ENCODE measurements around the gene GALR3. TPM values are rescaled to one million over a fixed set of nuclear protein-coding genes. Genes with fewer than 3 reads are reported as not detected.
A peak's percentile ranks its signal among the peaks of the same experiment; 100 is the strongest.

Gene GALR3
- total and polyA plus RNA-seq, 2 experiments from 2014 or later = 0.29 TPM; not detected in 1

GRCh38 chr22:37816543-37817180, 6.5 kb upstream of the GALR3 start:
- WGBS (ENCODE audit: low lambda C conversion rate, missing lambda C conversion rate) = 89% methylated on average over 23 of the region's 23 CpGs
- Histone ChIP-seq H3K79me2 (no peaks in the 10 kb centered on the region), H3K9me3 (ENCODE audit: low read depth) (no peaks in the 10 kb centered on the region), H2AFZ (no peak overlapping the region), H3K27me3 (peaks cover 15% of the 10 kb centered on the region), H3K9me2 (replicated peaks; ENCODE audit: insufficient read depth) (no peaks in the 10 kb centered on the region), H3K27ac (no peak overlapping the region), H3K36me3 (replicated peaks; ENCODE audit: insufficient read depth, low read depth) (no peaks in the 10 kb centered on the region), H4K20me1 (ENCODE audit: insufficient read depth, poor library complexity, severe bottlenecking) (no peaks in the 10 kb centered on the region), H3K4me1 (ENCODE audit: insufficient read depth) (peaks cover 15% of the 10 kb centered on the region), H3K4me2 (no peak overlapping the region), H3K4me3 (no peak overlapping the region)
- DNase-seq (ENCODE audit: low spot score) = no peak
- TF ChIP-seq CTCF (IDR thresholded peaks at IDR 0.05; ENCODE audit: poor library complexity) = no peak
- no peak for TF ChIP-seq EZH2phosphoT487 (IDR thresholded peaks at IDR 0.05; ENCODE audit: low read depth, severe bottlenecking, unreplicated experiment)
- TF ChIP-seq EZH2 (IDR thresholded peaks at IDR 0.05; ENCODE audit: borderline replicate concordance) = no peak

DNA sequence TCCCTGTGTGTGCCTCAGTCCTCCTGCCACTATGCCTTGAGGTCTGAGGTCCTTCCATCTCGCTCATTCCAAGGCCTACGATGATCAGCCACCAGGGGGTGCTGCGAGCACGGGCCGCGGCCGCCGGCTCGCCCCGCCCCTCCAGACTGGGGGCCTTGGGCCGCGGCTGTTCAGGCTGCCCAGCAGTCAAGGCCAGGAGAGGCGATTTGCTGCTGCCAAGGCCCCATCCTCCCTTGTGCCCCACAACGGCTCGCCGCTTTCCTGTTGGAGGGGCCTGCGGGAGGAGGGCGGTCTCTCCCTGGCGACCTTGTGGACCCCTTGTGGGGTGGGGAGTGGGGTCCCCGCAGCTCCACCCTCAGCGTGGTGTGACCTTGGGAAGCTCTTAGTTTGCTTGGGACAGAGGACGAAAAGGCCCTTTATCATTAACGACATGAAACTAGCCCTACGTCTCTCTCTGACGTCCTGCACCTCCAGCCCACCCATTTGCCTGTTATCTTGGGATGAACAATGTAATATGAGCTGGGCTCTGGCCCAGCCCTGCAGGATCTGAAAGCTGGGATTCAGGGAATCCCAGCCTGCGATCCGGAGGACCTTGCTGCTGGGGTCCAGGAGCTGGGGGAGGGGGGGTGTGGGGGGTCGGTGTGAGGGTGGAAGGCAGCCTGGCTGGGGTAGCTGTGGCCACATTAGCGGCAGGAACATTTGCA, 5.3 kb upstream of the GALR3 start:
- 2% methylated on average over 26 of the region's 29 CpGs for WGBS (ENCODE audit: low lambda C conversion rate, missing lambda C conversion rate)
- Histone ChIP-seq H3K4me3 (no peak overlapping the region), H3K4me1 (ENCODE audit: insufficient read depth) (peaks cover 15% of the 10 kb centered on the region), H2AFZ (peak overlapping the region; percentile 67), H3K9me3 (ENCODE audit: low read depth) (no peaks in the 10 kb centered on the region), H3K79me2 (no peaks in the 10 kb centered on the region), H4K20me1 (ENCODE audit: insufficient read depth, poor library complexity, severe bottlenecking) (no peaks in the 10 kb centered on the region), H3K27ac (peak overlapping the region; percentile 83), H3K36me3 (replicated peaks; ENCODE audit: insufficient read depth, low read depth) (no peaks in the 10 kb centered on the region), H3K9me2 (replicated peaks; ENCODE audit: insufficient read depth) (no peaks in the 10 kb centered on the region), H3K27me3 (peaks cover 26% of the 10 kb centered on the region), H3K4me2 (peak overlapping the region; percentile 88)
- DNase-seq (ENCODE audit: low spot score) = peak; percentile 92
- TF ChIP-seq CTCF (IDR thresholded peaks at IDR 0.05; ENCODE audit: poor library complexity) (peak; percentile 91), EZH2phosphoT487 (IDR thresholded peaks at IDR 0.05; ENCODE audit: low read depth, severe bottlenecking, unreplicated experiment) (no peak)

GRCh38 chr22:37818409-37819104, 4.6 kb upstream of the GALR3 start:
- peaks cover 15% of the 10 kb centered on the region for H3K4me1 ChIP-seq (ENCODE audit: insufficient read depth)
- no peaks in the 10 kb centered on the region for H3K79me2 ChIP-seq
- H3K4me3 ChIP-seq = peak overlapping the region; percentile 29
- peak; percentile 79 for DNase-seq (ENCODE audit: low spot score)
- no peaks in the 10 kb centered on the region for H4K20me1 ChIP-seq (ENCODE audit: insufficient read depth, poor library complexity, severe bottlenecking)
- TF ChIP-seq CTCF (IDR thresholded peaks at IDR 0.05; ENCODE audit: poor library complexity) (peak; percentile 48), EZH2phosphoT487 (IDR thresholded peaks at IDR 0.05; ENCODE audit: low read depth, severe bottlenecking, unreplicated experiment) (no peak), EZH2 (IDR thresholded peaks at IDR 0.05; ENCODE audit: borderline replicate concordance) (no peak)
- no peaks in the 10 kb centered on the region for H3K9me2 ChIP-seq (replicated peaks; ENCODE audit: insufficient read depth)
- no peaks in the 10 kb centered on the region for H3K9me3 ChIP-seq (ENCODE audit: low read depth)
- H2AFZ ChIP-seq = peak overlapping the region; percentile 74
- H3K36me3 ChIP-seq (replicated peaks; ENCODE audit: insufficient read depth, low read depth) = no peaks in the 10 kb centered on the region
- peaks cover 33% of the 10 kb centered on the region for H3K27me3 ChIP-seq
- WGBS (ENCODE audit: low lambda C conversion rate, missing lambda C conversion rate) = 4% methylated on average over 59 of the region's 68 CpGs
- H3K4me2 ChIP-seq = peak overlapping the region; percentile 88
- H3K27ac ChIP-seq = peak overlapping the region; percentile 83
